A673 (cell line): ENCODE results near the gene HDAC1.

Experiments
- CTCF ChIP-seq: fragments of 300-800, 200-600 bp; sonication (generic); conservative IDR thresholded peaks from 2 replicates; pipeline ENCODE4 v1.5.1; 2017; ENCODE audit warnings: low read depth, mild to moderate bottlenecking, antibody characterized with exemption, low read length, moderate library complexity, mixed read lengths
- EZH2 ChIP-seq: fragments of 200-600 bp; sonication (generic); IDR thresholded peaks from 2 replicates; pipeline ENCODE4 v1.6.1; 2017; ENCODE audit warnings: borderline replicate concordance, low read depth, mild to moderate bottlenecking, mixed read lengths, antibody characterized with exemption, low read length; ENCODE audit not compliant: poor library complexity, severe bottlenecking

GRCh38 chr1:32363713-32364112 lies 71.8 kb downstream of the HDAC1 start:
- no peak for TF ChIP-seq CTCF
- TF ChIP-seq EZH2 = no peak
